NCI-H2081 treated with DMSO at 0.1 percent for 48 hours (cell line): Measurements from ENCODE around the gene EID1.
"Not testable (repeated sequence)": the region's sequence is repeated elsewhere in the genome, so short reads cannot be mapped to it uniquely, and the experiment has no call there.

Source experiments
- DNase-seq: peaks from one replicate; lab custom pipeline; 2025; lab: John Stamatoyannopoulos, UW

The EID1 gene

DNA sequence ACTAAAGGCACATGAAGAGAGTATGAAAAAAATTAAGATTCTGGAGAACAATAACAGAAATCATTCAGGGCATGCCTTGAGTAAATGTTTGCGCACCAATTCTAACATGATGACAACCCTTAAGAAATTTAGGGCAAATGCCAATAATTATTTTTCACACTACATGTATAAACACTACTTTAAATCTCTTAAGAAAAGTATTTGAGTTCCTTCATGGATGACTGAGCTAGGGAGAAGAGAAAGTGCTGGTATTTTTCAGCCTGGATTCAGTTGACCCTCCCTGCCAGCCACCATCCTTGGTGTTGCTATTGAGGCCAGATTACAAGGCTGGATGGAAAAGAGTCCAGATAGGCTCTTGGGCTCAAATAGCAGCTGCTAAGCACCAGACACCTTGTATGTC lies 8.0 kb upstream of the EID1 start:
- no peak for DNase-seq

- no peak for DNase-seq
Observed at GRCh38 chr15:48871542-48871941, 6.4 kb upstream of the EID1 start.

GRCh38 chr15:48872632-48873031 lies 5.3 kb upstream of the EID1 start:
- DNase-seq, result no peak

- no peak for DNase-seq
Observed at GRCh38 chr15:48875241-48875960, 2.5 kb upstream of the EID1 start.

GRCh38 chr15:48876057-48876456 lies 1.9 kb upstream of the EID1 start:
- no peak for DNase-seq

DNA sequence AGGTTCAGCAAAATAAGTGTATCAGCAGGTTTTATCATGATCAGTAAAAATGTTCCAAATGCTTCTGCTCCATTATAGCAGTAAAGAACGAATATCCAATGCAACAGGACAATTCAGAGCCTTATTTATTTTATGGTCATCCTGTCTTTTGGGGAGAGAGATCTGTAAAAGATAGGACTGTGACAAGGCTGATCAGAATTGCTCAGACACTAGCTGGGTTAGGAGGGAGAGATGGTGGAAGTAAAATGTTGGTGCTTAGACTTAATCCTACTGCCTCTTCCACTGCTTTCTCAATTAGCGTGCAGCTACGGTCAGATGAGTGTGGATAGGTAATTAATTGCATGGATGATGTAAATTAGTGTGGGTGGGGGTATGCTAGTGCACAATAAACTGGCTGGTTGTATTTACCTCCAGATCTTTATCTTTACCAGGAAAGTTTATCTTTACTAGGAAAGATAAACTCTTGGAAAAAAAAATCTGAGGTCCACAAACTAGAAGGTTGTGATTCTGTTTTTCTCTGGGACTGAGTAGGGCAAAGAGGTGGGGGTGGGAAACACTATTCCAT lies 2.2 kb downstream of the EID1 start:
- no peak for DNase-seq

- no peak for DNase-seq
Observed at GRCh38 chr15:48883699-48884098, 5.8 kb downstream of the EID1 start.

GRCh38 chr15:48887144-48887543 lies 9.2 kb downstream of the EID1 start:
- no peak for DNase-seq

GRCh38 chr15:48888191-48888590 lies 10.3 kb downstream of the EID1 start:
- DNase-seq, result no peak

DNA sequence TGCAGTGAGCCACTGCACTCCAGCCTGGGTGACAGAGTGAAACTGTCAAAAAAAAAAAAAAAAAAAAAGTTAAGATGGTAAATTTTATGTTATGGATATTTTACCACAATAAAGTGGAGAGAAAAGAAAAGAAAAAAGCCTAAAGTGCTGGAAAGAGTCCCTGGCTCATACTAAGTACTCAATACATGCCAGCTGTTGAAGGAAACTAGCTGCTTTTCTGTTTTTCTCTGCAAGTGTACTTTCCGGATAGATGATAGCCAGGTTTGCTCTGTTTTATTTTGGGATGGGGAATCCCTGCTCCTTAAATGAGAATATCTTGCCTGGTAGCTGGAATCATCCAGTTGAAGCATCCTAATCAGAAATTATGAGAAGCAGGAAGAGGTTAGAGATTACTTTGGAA lies 10.9 kb downstream of the EID1 start:
- DNase-seq, result no peak

DNA sequence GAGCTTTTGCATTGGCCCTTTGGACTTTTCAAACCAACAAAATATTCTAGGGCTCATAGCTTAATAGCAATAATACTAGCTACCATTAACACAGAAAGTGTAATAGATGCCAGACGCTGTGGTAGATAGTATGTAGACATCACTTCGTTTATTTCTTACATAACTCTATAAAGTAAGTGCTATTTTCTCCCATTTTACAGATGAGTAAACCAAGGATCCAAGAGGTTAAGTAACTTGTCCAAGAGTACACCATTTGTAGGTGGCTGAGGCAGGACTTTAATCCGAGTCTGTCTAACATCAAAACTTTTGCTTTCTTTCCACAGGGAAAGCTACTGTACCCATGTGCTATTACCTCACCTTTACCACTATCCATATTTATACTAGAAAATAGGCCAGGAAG lies 12.0 kb downstream of the EID1 start:
- no peak for DNase-seq

- no peak for DNase-seq
Observed at GRCh38 chr15:48890375-48890972, 12.5 kb downstream of the EID1 start.

DNA sequence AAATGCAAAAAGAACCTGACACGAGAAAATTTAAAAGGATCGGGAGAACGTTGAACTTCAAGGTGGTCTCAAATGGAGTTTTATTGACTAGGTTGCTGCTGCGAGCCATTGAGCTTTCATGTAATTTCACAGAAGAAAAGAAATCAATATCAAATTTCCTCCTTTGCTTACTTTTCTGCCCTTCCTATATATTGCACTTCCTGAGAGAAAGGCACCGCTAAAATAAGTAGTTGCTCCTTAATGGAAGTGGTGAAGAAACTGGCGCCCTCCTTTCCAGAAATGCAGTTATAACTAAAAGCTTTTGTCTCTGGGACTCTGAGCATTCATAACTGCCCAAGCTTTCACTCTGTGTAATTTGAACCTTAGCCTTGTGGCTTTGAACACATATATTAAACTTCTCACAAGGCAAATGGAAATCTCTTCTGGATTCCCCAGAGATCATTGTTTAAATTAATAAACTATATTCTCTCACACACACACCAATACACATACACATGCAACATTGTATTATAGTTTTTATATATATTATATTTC lies 13.4 kb downstream of the EID1 start:
- no peak for DNase-seq

DNA sequence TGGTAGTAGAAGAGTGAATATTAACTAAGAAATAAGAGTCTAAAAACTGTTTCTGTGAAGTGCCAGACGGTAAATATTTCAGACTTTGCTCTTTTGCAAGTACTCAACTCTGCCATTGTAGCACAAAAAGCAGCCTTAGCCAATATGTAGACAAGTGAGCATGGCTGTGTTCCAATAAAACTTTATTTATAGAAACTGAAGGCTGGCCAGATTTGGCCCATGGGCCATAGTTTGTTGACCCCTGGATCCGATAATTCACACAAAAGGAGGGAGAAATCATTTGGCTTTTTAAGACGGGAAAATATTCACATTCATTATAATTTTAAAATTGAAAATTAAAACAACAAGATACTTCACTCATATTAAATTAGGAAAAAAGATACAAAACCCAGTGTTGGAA lies 15.4 kb downstream of the EID1 start:
- DNase-seq, result no peak

GRCh38 chr15:48896869-48897814 lies 19.2 kb downstream of the EID1 start:
- no peak for DNase-seq

DNA sequence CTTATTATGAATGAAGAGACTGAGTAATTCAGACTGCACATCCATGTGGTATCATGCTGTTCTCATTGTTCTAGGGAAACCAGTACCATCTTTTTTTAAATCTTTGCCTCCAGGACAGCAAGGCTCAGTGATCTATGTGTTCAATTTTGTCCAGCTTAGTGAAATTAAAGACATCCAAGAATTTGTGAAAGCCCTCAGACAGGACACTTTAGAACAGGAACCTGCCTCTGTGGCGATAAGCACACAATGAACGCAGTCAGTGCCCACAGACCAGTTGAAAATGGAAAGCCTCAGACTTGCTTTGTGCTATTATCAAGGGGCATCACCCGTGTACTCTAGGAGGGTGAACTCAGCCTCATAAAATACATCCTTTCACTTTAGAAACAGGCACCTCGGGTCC lies 20.1 kb downstream of the EID1 start:
- DNase-seq, result no peak

GRCh38 chr15:48898446-48898845 lies 20.5 kb downstream of the EID1 start:
- no peak for DNase-seq

- DNase-seq, result no peak
Observed at GRCh38 chr15:48899793-48900192, 21.9 kb downstream of the EID1 start.

DNA sequence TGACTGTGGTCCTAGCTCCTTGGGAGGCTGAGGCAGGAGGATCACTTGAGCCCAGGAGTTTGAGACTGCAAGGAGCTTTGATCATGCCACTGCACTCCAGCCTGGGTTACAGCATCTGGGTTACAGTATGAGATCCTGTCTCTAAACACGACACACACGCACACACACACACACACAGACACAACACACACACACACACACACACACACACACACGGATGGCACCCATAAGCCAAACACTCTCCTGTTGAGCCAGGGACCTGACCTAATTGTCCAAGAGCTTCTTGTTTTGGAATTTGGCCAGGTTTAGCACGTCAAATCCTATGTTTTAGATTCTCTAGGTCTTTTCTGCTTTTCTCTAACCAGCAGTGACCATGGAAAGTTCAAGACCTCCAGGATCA lies 26.8 kb downstream of the EID1 start:
- no peak for DNase-seq

DNA sequence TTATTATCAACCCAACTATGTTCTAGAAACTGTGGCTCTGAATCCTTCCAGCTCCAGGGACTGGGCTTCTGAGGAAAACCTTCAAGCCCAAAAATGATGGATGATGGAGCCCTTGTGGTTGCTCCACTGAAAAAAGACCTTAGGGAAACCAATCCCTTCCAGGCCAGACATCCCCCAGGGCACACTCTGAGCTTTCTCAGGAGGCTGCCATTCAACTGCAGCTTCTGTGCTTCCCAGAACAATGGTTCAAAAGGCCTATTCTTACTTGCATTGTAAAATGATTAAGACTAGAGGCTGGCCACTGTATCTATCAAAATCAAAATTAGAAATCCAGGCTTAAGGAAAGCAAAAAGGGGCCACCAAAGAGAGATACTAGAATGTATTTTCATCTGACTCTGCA lies 27.3 kb downstream of the EID1 start:
- DNase-seq, result no peak

GRCh38 chr15:48905847-48906246 lies 27.9 kb downstream of the EID1 start:
- no peak for DNase-seq

DNA sequence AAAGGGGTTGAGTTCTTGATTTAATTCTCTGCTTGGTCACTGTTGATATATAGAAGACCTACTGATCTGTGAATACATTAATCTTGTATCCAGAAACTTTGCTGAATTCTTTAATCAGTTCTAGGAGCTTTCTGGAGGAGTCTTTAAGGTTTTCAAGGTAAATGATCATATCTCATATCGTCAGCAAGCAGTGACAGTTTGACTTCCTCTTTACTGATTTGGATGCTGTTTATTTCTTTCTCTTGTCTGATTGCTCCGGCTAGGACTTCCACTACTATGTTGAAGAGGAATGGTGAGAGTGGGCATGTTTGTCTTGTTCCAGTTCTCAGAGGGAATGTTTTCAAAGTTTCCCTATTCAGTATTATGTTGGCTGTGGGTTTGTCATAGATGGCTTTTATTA lies 31.4 kb downstream of the EID1 start:
- DNase-seq, result not testable (repeated sequence)
